ENCODE data around the gene AOPEP.

DNA sequence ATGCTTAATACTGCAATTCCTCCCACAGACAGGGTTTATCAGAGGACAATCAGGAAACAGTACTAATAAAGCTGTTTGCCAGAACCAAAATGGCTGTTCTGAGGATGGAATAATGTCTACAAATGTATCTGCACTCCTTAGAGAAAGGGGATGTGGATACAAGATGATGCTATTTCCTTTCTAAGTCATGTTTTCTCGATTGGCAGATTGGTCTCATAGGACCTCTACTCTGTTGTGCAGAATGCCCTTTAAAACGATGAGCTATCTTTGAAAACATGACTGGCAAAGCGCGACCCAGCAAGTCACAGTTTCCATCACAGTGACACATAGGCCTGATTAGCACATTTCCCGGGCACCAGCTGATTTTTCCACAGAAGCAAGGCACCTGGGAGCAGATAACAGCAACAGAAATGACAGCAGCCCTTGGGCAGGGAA, 54.0 kb downstream of the AOPEP start:
- no peak for TF ChIP-seq CTCF (conservative IDR thresholded peaks at IDR 0.05; ENCODE audit: low read length)
- TF ChIP-seq EZH2phosphoT487 (IDR thresholded peaks at IDR 0.05; ENCODE audit: borderline replicate concordance), result no peak
